Measurements from ENCODE around the gene SLC9A9. TPM values are rescaled to one million over a fixed set of nuclear protein-coding genes. Genes with fewer than 3 reads are reported as not detected.
"Not testable (repeated sequence)": the region's sequence is repeated elsewhere in the genome, so short reads cannot be mapped to it uniquely, and the experiment has no call there.

SLC9A9 gene
- total RNA-seq, 4 donors from 2014 or later, result 2.1 to 40.4 (median 7.2) TPM

DNA sequence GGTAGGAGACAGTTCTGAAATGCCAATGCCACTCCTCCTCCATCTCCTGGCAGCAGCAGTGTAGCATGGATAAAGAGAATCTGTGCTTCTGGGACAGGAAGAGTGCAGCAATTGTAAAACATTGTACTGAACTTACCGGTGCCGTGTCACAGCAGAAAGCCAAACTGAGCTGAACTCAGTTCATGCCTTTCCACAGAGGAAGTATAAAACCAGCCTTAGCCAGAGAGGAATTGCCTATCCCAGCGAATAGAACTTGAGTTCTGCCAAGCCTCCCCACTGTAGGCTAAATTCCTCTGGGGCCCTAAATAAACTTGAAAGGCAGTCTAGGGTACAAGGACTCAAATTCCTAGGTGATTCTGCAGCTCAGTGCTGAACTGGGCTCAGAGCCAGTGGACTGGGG lies 148.8 kb downstream of the SLC9A9 start:
- no peak overlapping the region for H3K27ac ChIP-seq
- TF ChIP-seq CTCF (IDR thresholded peaks at IDR 0.05) (no peak), POLR2A (IDR thresholded peaks at IDR 0.05) (no peak)
- no peaks in the 10 kb centered on the region for H3K4me1 ChIP-seq

DNA sequence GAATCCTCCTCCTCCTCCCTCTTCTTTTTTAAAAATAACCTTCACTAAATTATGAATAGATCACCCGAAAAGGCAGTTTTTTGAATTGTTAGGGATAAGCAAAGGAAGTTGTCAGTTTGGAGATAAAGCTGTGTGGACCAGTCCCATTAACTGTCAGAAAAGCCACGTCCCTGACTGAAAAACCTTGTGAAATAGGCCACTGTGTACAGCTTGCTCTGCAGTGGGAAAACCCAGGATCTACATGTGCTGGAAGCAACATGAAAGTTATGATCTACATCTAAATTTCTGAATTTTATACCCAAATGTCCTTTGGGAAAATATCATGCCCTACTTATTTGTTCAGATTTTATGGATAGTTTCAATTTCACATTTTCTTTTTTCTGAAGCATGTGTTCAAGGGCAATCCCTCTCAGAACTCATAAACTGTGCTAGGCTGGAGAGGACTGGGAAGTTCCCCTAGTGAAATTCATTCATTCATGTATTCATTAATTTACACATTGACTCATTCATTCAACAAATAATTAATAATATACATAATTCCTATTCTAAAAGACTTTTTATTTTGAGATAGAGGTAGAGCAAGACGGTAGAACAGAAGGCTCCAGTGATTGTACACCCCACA lies 149.5 kb downstream of the SLC9A9 start:
- Histone ChIP-seq H3K36me3 (no peaks in the 10 kb centered on the region), H3K9me3 (no peaks in the 10 kb centered on the region), H3K27ac (no peak overlapping the region), H3K27me3 (no peaks in the 10 kb centered on the region), H3K4me1 (no peaks in the 10 kb centered on the region), H3K4me3 (no peak overlapping the region)
- TF ChIP-seq POLR2A (IDR thresholded peaks at IDR 0.05), result no peak
- no peak for TF ChIP-seq CTCF (IDR thresholded peaks at IDR 0.05)
- no peak for DNase-seq

More for the DNA sequence above, 148.8 kb downstream of the SLC9A9 start:
- Histone ChIP-seq H3K36me3 (no peaks in the 10 kb centered on the region), H3K27me3 (no peaks in the 10 kb centered on the region), H3K9me3 (no peaks in the 10 kb centered on the region), H3K4me3 (no peak overlapping the region)
- DNase-seq, result no peak

DNA sequence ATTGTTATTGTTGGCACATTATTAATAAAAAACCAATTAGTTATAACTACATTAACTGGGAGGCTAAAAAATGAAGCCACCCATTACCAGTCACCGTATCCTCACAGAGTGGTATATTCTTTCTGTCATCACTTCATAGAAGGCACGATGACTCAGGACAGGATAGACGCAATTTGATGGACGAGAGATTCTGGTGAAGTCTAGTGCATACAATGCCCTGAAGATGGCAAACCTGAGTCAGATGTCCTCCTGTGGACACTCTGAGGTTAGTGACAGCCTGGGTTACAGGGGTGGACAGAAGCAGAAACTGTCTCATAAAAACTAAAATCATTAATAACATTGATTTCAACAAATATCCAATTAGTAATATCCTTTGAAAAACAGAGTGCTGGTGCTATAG lies 150.3 kb downstream of the SLC9A9 start:
- Histone ChIP-seq H3K4me1 (no peaks in the 10 kb centered on the region), H3K36me3 (no peaks in the 10 kb centered on the region), H3K9me3 (no peaks in the 10 kb centered on the region), H3K27ac (no peak overlapping the region), H3K27me3 (no peaks in the 10 kb centered on the region), H3K4me3 (no peak overlapping the region)
- TF ChIP-seq CTCF (IDR thresholded peaks at IDR 0.05), result no peak
- no peak for TF ChIP-seq POLR2A (IDR thresholded peaks at IDR 0.05)
- DNase-seq, result no peak

DNA sequence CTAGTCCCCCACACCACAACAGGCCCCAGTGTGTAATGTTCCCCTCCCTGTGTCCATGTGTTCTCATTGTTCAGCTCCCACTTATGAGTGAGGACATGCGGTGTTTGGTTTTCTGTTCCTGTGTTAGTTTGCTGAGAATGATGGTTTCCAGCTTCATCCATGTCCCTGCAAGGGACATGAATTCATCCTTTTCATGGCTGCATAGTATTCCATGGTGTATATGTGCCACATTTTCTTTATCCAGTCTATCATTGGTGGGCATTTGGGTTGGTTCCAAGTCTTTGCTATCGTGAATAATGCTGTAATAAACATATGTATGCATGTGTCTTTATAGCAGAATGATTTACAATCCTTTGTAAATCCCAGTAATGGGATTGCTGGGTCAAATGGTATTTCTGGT lies 152.9 kb downstream of the SLC9A9 start:
- not testable (repeated sequence) for H3K27me3 ChIP-seq, H3K9me3 ChIP-seq, DNase-seq, H3K36me3 ChIP-seq, H3K4me3 ChIP-seq, H3K4me1 ChIP-seq, H3K27ac ChIP-seq

DNA sequence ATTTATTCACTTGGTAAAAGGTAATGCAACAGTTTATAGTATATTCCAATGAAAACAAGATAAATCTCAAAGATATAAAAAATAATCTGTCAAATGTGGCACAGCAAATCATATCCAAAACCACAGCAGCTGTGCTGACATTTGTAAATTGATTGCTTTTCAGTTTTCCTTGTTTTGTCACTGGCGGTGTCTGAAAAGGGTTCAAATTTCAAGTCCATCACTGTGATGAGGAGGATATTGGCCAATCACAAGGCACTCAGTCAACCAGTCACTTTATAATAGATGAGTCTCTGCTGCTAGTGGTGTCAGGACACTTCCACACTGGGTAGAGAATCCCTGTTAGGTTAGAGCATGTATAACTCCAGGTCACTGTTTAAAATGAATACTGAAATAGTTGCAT lies 154.8 kb downstream of the SLC9A9 start:
- Histone ChIP-seq H3K4me3 (no peak overlapping the region), H3K4me1 (no peaks in the 10 kb centered on the region), H3K9me3 (no peaks in the 10 kb centered on the region), H3K27ac (no peak overlapping the region), H3K36me3 (no peaks in the 10 kb centered on the region), H3K27me3 (no peaks in the 10 kb centered on the region)
- no peak for DNase-seq
- no peak for TF ChIP-seq POLR2A (IDR thresholded peaks at IDR 0.05)
- TF ChIP-seq CTCF (IDR thresholded peaks at IDR 0.05), result no peak

GRCh38 chr3:143686638-143687197 lies 161.6 kb downstream of the SLC9A9 start:
- TF ChIP-seq CTCF (IDR thresholded peaks at IDR 0.05) (no peak), POLR2A (IDR thresholded peaks at IDR 0.05) (no peak)
- Histone ChIP-seq H3K4me3 (no peak overlapping the region), H3K27me3 (no peaks in the 10 kb centered on the region), H3K4me1 (no peaks in the 10 kb centered on the region), H3K36me3 (no peaks in the 10 kb centered on the region), H3K27ac (no peak overlapping the region), H3K9me3 (no peaks in the 10 kb centered on the region)
- DNase-seq, result no peak
